Endothelial cell of umbilical vein (primary cell): Measurements from ENCODE around the gene GNG3. TPM values are rescaled to one million over a fixed set of nuclear protein-coding genes. Genes with fewer than 3 reads are reported as not detected.

Experiments used
- BruUV-seq: library from RNA; stranded (reverse); fragments of 400-500 nt; replicated peaks from 2 replicates; lab custom pipeline; 2021; lab: Mats Ljungman, UMichigan
- CTCF ChIA-PET: fragments of 300-600, 350-600 bp; sonication (Branson Sonifier 250); formaldehyde crosslinking; loops from one replicate; lab custom pipeline; 2021; ENCODE audit warnings: antibody characterized with exemption, inconsistent platforms; lab: Charles Lee
- POLR2A ChIA-PET: fragments of 300-600, 350-600 bp; sonication (Branson Sonifier 250); formaldehyde crosslinking; loops from one replicate; lab custom pipeline; 2021; ENCODE audit warnings: antibody characterized with exemption, inconsistent platforms; lab: Charles Lee
- DNase-seq: peaks from one replicate; pipeline ENCODE4 v3.0.0-alpha.2; 2011; ENCODE audit warnings: low read depth, low spot score
- FAIRE-seq: peaks from 2 replicates; lab custom pipeline; 2011; peaks lifted over from hg19 to GRCh38; lab: Jason Lieb, UNC
- H2AFZ ChIP-seq: 2 replicates; pipeline ENCODE4 v1.6.0; 2012; ENCODE audit warnings: low read depth, low read length, control low read depth, inconsistent platforms
- H3K27ac ChIP-seq: 2 replicates; pipeline ENCODE4 v1.5.1; 2011; ENCODE audit warnings: low read depth, mild to moderate bottlenecking, control low read depth, low read length, moderate library complexity; ENCODE audit not compliant: insufficient read depth
- H3K27me3 ChIP-seq, 2 experiments: 2 replicates each; pipeline versions ENCODE4 v1.6.0 to v1.6.1; 2011; ENCODE audit warnings: low read length in 2 of 2, mixed read lengths in 1 of 2; ENCODE audit not compliant: control insufficient read depth in 2 of 2, insufficient read depth in 2 of 2
- H3K36me3 ChIP-seq, 2 experiments: 2 replicates in 1 of 2; 3 replicates in 1 of 2; pipeline ENCODE4 v1.5.1; 2011; ENCODE audit warnings: low read length in 2 of 2, mild to moderate bottlenecking in 1 of 2, moderate library complexity in 1 of 2; ENCODE audit not compliant: control insufficient read depth in 2 of 2, insufficient read depth in 2 of 2; ENCODE audit errors: extremely low read depth in 1 of 2
- H3K4me1 ChIP-seq: 3 replicates; pipeline ENCODE4 v1.5.1; 2011; ENCODE audit warnings: mild to moderate bottlenecking, low read length; ENCODE audit not compliant: control insufficient read depth, insufficient read depth; ENCODE audit errors: extremely low read depth
- H3K4me2 ChIP-seq: 2 replicates; pipeline ENCODE4 v1.6.1; 2011; ENCODE audit warnings: low read length, control low read depth, mixed read lengths; ENCODE audit not compliant: insufficient read depth
- H3K4me3 ChIP-seq, 3 experiments: fragments of 200-600 bp in 1 of 3; sonication (generic), shearing (Covaris generic) in 1 of 3; replicated peaks in 1 of 3; 2 replicates each; pipeline ENCODE4 v1.5.1; 2011 to 2016; ENCODE audit warnings: control low read depth in 3 of 3, low read length in 3 of 3, mild to moderate bottlenecking in 2 of 3, inconsistent platforms in 1 of 3, low read depth in 1 of 3, moderate library complexity in 1 of 3; ENCODE audit not compliant: insufficient read depth in 1 of 3
- H3K79me2 ChIP-seq: 2 replicates; pipeline ENCODE4 v1.6.0; 2012; ENCODE audit warnings: low read length, inconsistent platforms; ENCODE audit not compliant: control insufficient read depth, insufficient read depth
- H3K9ac ChIP-seq: replicated peaks from 2 replicates; pipeline ENCODE3; 2011; ENCODE audit warnings: low read length, control low read depth; ENCODE audit not compliant: insufficient read depth; ENCODE audit errors: extremely low read depth
- H3K9me1 ChIP-seq: replicated peaks from 3 replicates; pipeline ENCODE4 v1.6.0; 2011; ENCODE audit warnings: mild to moderate bottlenecking, low read length; ENCODE audit not compliant: control insufficient read depth, insufficient read depth; ENCODE audit errors: extremely low read depth
- H3K9me3 ChIP-seq: replicated peaks from 2 replicates; pipeline ENCODE4 v1.5.1; 2012; ENCODE audit warnings: low read length, inconsistent platforms; ENCODE audit not compliant: control insufficient read depth, insufficient read depth
- H4K20me1 ChIP-seq: replicated peaks from 2 replicates; pipeline ENCODE3; 2011; ENCODE audit warnings: mild to moderate bottlenecking, low read length; ENCODE audit not compliant: control insufficient read depth, insufficient read depth; ENCODE audit errors: extremely low read depth
- MAX ChIP-seq: IDR thresholded peaks from 2 replicates; pipeline ENCODE4 v1.6.1; 2011; ENCODE audit not compliant: insufficient read depth, insufficient read length
- MYC ChIP-seq: IDR thresholded peaks from one replicate; pipeline ENCODE4 v1.6.1; 2011; ENCODE audit warnings: mild to moderate bottlenecking, low read depth, low read length
- POLR2A ChIP-seq: IDR thresholded peaks from 2 replicates; pipeline ENCODE4 v1.6.1; 2012; ENCODE audit warnings: low read depth, mild to moderate bottlenecking, control low read depth, low read length
- POLR2AphosphoS5 ChIP-seq: IDR thresholded peaks from 2 replicates; pipeline ENCODE4 v1.6.1; 2012; ENCODE audit warnings: low read depth, mild to moderate bottlenecking, control low read depth, low read length, moderate library complexity; ENCODE audit not compliant: insufficient read depth
- dilution Hi-C: fragments of 300-500 bp; cut with MboI; formaldehyde crosslinking; loops from one replicate; pipeline ENCODE4 v1.15.0; 2019; ENCODE audit warnings: low sequenced_read_pairs; ENCODE audit not compliant: extremely low pct_ligation_motif_present
- intact Hi-C: fragments of 100-400 bp; cut with micrococcal nuclease; formaldehyde crosslinking; loops from one replicate; pipeline ENCODE4 v1.10.0; 2022
- polyA plus RNA-seq, 4 experiments: library from polyadenylated mRNA; depleted of rRNA in 3 of 4; stranded (reverse) in 3 of 4; unstranded in 1 of 4; fragments of >200 nt; gene quantifications; 2 replicates each; pipeline versions ENCODE4 v1.2.1 to v1.2.3, GENCODE V29; 2011 to 2012; ENCODE audit warnings: missing spikeins in 1 of 4
- total RNA-seq: library from RNA; stranded (reverse); gene quantifications from 2 replicates; pipeline ENCODE4 v1.2.3, GENCODE V29; 2021
- TF ChIP-seq, protein P1 (sequence below), 2 donors: IDR thresholded peaks; 1 replicate in 1 of 2; 2 replicates in 1 of 2; pipeline ENCODE4 v1.5.1; 2011; ENCODE audit warnings: low read length in 2 of 2, mild to moderate bottlenecking in 2 of 2, moderate library complexity in 2 of 2, control low read depth in 1 of 2, inconsistent platforms in 1 of 2, low read depth in 1 of 2; ENCODE audit not compliant: insufficient read depth in 1 of 2; ENCODE audit errors: extremely low read depth in 1 of 2

The GNG3 gene
- total and polyA plus RNA-seq, 2 donors (not counting 3 experiments of a cell fraction or from before 2014, with no cell fraction given) = not detected

- Histone ChIP-seq H3K9ac (peak within 1 kb of the TSS; percentile 66), H3K9me3 (no peaks in the 10 kb centered on the region), H2AFZ (peak within 1 kb of the TSS; percentile 83), H4K20me1 (no peaks in the 10 kb centered on the region), H3K4me1 (peaks cover 5% of the 10 kb centered on the region), H3K4me3 (peak within 1 kb of the TSS; percentile 32 to 71 (median 67)), H3K27me3 (no peaks in the 10 kb centered on the region), H3K79me2 (peaks cover 10% of the 10 kb centered on the region), H3K9me1 (no peaks in the 10 kb centered on the region), H3K27ac (peak within 1 kb of the TSS; percentile 61), H3K4me2 (peak within 1 kb of the TSS; percentile 27), H3K36me3 (peaks cover 0 to 5% of the 10 kb centered on the region in 2 experiments)
- TF ChIP-seq POLR2A (peak; percentile 75), POLR2AphosphoS5 (no peak), MAX (no peak), MYC (no peak)
- TF ChIP-seq, protein P1, sequence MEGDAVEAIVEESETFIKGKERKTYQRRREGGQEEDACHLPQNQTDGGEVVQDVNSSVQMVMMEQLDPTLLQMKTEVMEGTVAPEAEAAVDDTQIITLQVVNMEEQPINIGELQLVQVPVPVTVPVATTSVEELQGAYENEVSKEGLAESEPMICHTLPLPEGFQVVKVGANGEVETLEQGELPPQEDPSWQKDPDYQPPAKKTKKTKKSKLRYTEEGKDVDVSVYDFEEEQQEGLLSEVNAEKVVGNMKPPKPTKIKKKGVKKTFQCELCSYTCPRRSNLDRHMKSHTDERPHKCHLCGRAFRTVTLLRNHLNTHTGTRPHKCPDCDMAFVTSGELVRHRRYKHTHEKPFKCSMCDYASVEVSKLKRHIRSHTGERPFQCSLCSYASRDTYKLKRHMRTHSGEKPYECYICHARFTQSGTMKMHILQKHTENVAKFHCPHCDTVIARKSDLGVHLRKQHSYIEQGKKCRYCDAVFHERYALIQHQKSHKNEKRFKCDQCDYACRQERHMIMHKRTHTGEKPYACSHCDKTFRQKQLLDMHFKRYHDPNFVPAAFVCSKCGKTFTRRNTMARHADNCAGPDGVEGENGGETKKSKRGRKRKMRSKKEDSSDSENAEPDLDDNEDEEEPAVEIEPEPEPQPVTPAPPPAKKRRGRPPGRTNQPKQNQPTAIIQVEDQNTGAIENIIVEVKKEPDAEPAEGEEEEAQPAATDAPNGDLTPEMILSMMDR (IDR thresholded peaks at IDR 0.05; ENCODE audit: extremely low read depth in 1 of 2, insufficient read depth in 1 of 2, low read depth in 1 of 2, low read length in 2 of 2) = no peak
- dilution Hi-C loops = no loop called here
- intact Hi-C loops = loop anchor here (1.0 to 5.0 kb wide), 3 partner anchors 7 to 1083 kb away; partner anchors contain the start of genes MARK2, POLR2G and TTC9C
- TSS peak; percentile 19 for BruUV-seq
- ChIA-PET POLR2A (interaction anchor here (0.9 to 2.0 kb wide), 12 partner anchors 8 to 107 kb away, joined by 3 to 22 read pairs (median 5); partner anchors contain the start of genes C11orf98, CSKMT, GANAB and HNRNPUL2), CTCF (interaction anchor here (0.7 to 2.7 kb wide), 18 partner anchors 8 to 329 kb away, joined by 3 to 26 read pairs (median 4); partner anchors contain the start of genes C11orf98, CSKMT, EEF1G and HNRNPUL2)
- DNase-seq = peak; percentile 100
- peak; percentile 100 for FAIRE-seq
Measured at GRCh38 chr11:62753736-62754603, 46.5 kb downstream of the GNG3 start, which contains the start of gene ZBTB3. Gene ZBTB3, minus strand, starts transcription at chr11:62754160. Its CDS starts 496 bp downstream, at chr11:62753664.
